Mesenchymal stem cell (in vitro differentiated cells and primary cell): ENCODE measurements around the gene HIPK2.

ENCODE experiments used
- DNase-seq: peaks from one replicate; pipeline ENCODE4 v3.0.0-alpha.2; 2013
- H2AFZ ChIP-seq: one replicate; pipeline ENCODE4 v1.6.1; 2013; ENCODE audit warnings: low read depth, mild to moderate bottlenecking, control low read depth, inconsistent platforms, low read length, moderate library complexity
- H2AK5ac ChIP-seq: 2 replicates; pipeline ENCODE4 v1.6.1; 2013; ENCODE audit warnings: low read length, moderate library complexity, mild to moderate bottlenecking, inconsistent platforms; ENCODE audit not compliant: severe bottlenecking
- H2BK120ac ChIP-seq: one replicate; pipeline ENCODE4 v1.6.1; 2013; ENCODE audit warnings: low read depth, mild to moderate bottlenecking, inconsistent platforms, low read length, moderate library complexity
- H2BK12ac ChIP-seq, 2 experiments: one replicate each; pipeline ENCODE4 v1.6.1; 2013; ENCODE audit warnings: inconsistent platforms in 2 of 2, low read length in 2 of 2, mild to moderate bottlenecking in 2 of 2, moderate library complexity in 2 of 2, control low read depth in 1 of 2
- H2BK15ac ChIP-seq: one replicate; pipeline ENCODE4 v1.6.1; 2013; ENCODE audit warnings: mild to moderate bottlenecking, low read depth, inconsistent platforms; ENCODE audit not compliant: poor library complexity, severe bottlenecking
- H2BK5ac ChIP-seq: 2 replicates; pipeline ENCODE4 v1.6.1; 2013; ENCODE audit warnings: low read depth, mild to moderate bottlenecking, low read length, control low read depth, inconsistent platforms; ENCODE audit not compliant: poor library complexity, severe bottlenecking
- H3K14ac ChIP-seq, 2 experiments: one replicate each; pipeline ENCODE4 v1.6.1; 2013; ENCODE audit warnings: inconsistent platforms in 2 of 2, low read length in 2 of 2, control low read depth in 1 of 2, mild to moderate bottlenecking in 1 of 2, moderate library complexity in 1 of 2
- H3K18ac ChIP-seq, 2 experiments: one replicate each; pipeline ENCODE4 v1.6.1; 2013; ENCODE audit warnings: inconsistent platforms in 2 of 2, low read length in 2 of 2, control low read depth in 1 of 2, low read depth in 1 of 2, mild to moderate bottlenecking in 1 of 2
- H3K23ac ChIP-seq, 2 experiments: one replicate each; pipeline ENCODE4 v1.6.1; 2013; ENCODE audit warnings: inconsistent platforms in 2 of 2, low read length in 2 of 2, mild to moderate bottlenecking in 2 of 2, moderate library complexity in 2 of 2, control low read depth in 1 of 2
- H3K27ac ChIP-seq: 2 replicates; pipeline ENCODE4 v1.5.1; 2013; ENCODE audit warnings: mild to moderate bottlenecking, moderate library complexity, low read length, control low read depth, inconsistent platforms; ENCODE audit not compliant: poor library complexity, severe bottlenecking
- H3K27me3 ChIP-seq, 2 experiments: 2 replicates each; pipeline versions ENCODE4 v1.6.1 to v1.7.0; 2013; ENCODE audit warnings: low read length in 2 of 2, mild to moderate bottlenecking in 2 of 2, moderate library complexity in 2 of 2, control low read depth in 1 of 2, inconsistent platforms in 1 of 2; ENCODE audit not compliant: control insufficient read depth in 1 of 2, insufficient read depth in 1 of 2
- H3K36me3 ChIP-seq, 2 experiments: 2 replicates each; pipeline versions ENCODE4 v1.6.1 to v1.7.0; 2013; ENCODE audit warnings: low read length in 2 of 2, control low read depth in 1 of 2, inconsistent platforms in 1 of 2, low read depth in 1 of 2, mild to moderate bottlenecking in 1 of 2; ENCODE audit not compliant: insufficient read depth in 2 of 2, control insufficient read depth in 1 of 2
- H3K4ac ChIP-seq, 2 experiments: one replicate each; pipeline ENCODE4 v1.6.1; 2013; ENCODE audit warnings: inconsistent platforms in 2 of 2, low read length in 2 of 2, mild to moderate bottlenecking in 2 of 2, moderate library complexity in 2 of 2, control low read depth in 1 of 2, low read depth in 1 of 2
- H3K4me1 ChIP-seq: 2 replicates; pipeline ENCODE4 v1.6.1; 2013; ENCODE audit warnings: low read depth, low read length, control low read depth; ENCODE audit not compliant: control insufficient read depth, insufficient read depth
- H3K4me2 ChIP-seq: 2 replicates; pipeline ENCODE4 v1.6.1; 2013; ENCODE audit warnings: low read length, mild to moderate bottlenecking, inconsistent platforms; ENCODE audit not compliant: poor library complexity, severe bottlenecking
- H3K4me3 ChIP-seq, 2 experiments: 2 replicates each; pipeline versions ENCODE4 v1.5.1 to v1.7.0; 2013; ENCODE audit warnings: low read length in 2 of 2, mild to moderate bottlenecking in 2 of 2, control low read depth in 1 of 2, low read depth in 1 of 2; ENCODE audit not compliant: insufficient read depth in 1 of 2
- H3K79me1 ChIP-seq: replicated peaks from 2 replicates; pipeline ENCODE4 v1.6.1; 2013; ENCODE audit warnings: mild to moderate bottlenecking, control low read depth, low read length, inconsistent platforms; ENCODE audit not compliant: poor library complexity, severe bottlenecking
- H3K9ac ChIP-seq: 2 replicates; pipeline ENCODE4 v1.7.0; 2013; ENCODE audit warnings: mild to moderate bottlenecking, low read length, moderate library complexity
- H3K9me3 ChIP-seq: 2 replicates; pipeline ENCODE4 v1.7.0; 2013; ENCODE audit warnings: mild to moderate bottlenecking, low read length; ENCODE audit not compliant: control insufficient read depth
- H4K8ac ChIP-seq: one replicate; pipeline ENCODE4 v1.6.1; 2013; ENCODE audit warnings: inconsistent platforms, mild to moderate bottlenecking, low read length, moderate library complexity
- H4K91ac ChIP-seq: one replicate; pipeline ENCODE4 v1.6.1; 2013; ENCODE audit warnings: mild to moderate bottlenecking, low read length, inconsistent platforms
- WGBS: methylation state at CpG from one replicate; pipeline ENCODE4 v1.1.7; 2013; ENCODE audit warnings: mixed read lengths; 5-methylcytosine and 5-hydroxymethylcytosine counted together

Gene HIPK2

DNA sequence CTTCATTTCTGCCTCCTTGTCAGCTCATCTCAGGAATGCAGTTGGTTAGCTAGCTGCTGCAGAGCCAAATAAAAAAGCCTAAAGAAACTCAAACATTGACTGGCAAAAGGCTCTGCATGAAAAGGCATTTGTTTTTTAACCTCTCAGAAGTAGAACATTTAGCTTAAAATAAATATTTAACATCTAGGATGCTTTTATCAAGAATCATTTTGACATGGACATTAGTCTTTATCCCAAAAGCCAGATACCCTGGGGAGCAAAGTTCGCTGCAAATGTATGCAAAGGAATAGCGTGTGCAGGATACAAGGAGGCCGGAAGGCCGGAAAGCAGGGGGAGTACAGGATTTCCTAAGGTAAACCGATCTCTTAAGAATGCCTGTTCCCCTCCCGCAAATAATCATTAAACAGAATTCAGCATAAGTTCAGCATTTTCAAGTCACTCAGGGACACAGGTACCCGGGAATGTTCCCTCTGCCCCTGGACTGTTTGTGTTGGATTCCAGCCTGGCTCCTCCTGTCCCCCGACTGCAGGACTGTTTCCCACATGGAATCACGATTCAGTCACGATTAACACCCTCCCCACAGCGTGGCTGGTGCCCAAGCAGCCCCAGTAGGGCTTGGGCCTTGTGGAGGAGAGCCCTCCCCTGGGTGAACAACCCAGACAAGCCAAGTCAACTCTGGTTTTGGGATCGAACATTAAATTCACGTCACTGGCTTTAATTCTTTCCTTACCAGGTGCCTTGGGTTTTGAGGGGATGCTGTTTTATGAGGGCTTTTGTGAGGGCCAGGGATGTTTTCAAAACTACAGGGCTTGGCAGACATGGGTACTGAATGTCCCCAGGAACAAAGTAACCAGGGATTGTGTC lies 97.8 kb downstream of the HIPK2 start:
- Histone ChIP-seq H3K4me3 (no peak overlapping the region), H2AK5ac (peak overlapping the region; percentile 99), H2AFZ (no peak overlapping the region), H2BK120ac (peak overlapping the region; percentile 74), H2BK15ac (no peak overlapping the region), H3K9me3 (no peaks in the 10 kb centered on the region), H3K9ac (peak overlapping the region; percentile 74), H4K8ac (peak overlapping the region; percentile 89), H3K14ac (peak overlapping the region in 1 of 2 experiments; percentile 92), H3K18ac (peak overlapping the region; percentile 95 to 98), H3K23ac (peak overlapping the region in 1 of 2 experiments; percentile 81), H3K27me3 (no peaks in the 10 kb centered on the region), H2BK5ac (peak overlapping the region; percentile 39), H3K79me1 (peaks cover 6% of the 10 kb centered on the region), H3K4ac (peak overlapping the region; percentile 92 to 94), H4K91ac (peak overlapping the region; percentile 99), H3K36me3 (peaks cover 2 to 4% of the 10 kb centered on the region in 2 experiments), H3K27ac (peak overlapping the region; percentile 98), H3K4me1 (peaks cover 36% of the 10 kb centered on the region), H3K4me2 (no peak overlapping the region), H2BK12ac (peak overlapping the region; percentile 91 to 96)
- 19% methylated on average over 13 of the region's 13 CpGs for WGBS
- DNase-seq, result peak; percentile 97

DNA sequence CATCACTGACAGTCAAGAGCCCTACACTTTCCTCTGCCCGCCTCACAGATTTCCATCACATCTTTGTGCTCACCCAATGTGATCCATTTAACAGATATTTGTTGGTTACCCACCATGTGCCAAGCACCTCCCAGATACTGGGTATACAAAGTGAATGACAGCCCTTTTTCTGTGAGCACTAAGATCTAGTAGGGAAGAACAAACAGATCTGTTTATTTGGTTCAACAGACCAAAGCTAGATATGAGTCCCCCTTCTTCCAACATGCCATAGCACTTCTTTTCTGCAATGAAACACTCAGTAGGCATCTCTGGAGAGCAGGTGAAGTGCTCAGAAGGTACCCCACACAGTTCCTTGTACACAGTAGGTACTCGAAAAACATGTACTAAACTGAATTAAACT lies 101.4 kb downstream of the HIPK2 start:
- Histone ChIP-seq H3K27me3 (no peaks in the 10 kb centered on the region), H3K23ac (no peak overlapping the region), H3K27ac (no peak overlapping the region), H2BK5ac (no peak overlapping the region), H3K14ac (no peak overlapping the region), H4K8ac (peak overlapping the region; percentile 5), H3K4ac (no peak overlapping the region), H3K4me3 (no peak overlapping the region), H2AFZ (no peak overlapping the region), H3K9me3 (no peaks in the 10 kb centered on the region), H2BK120ac (no peak overlapping the region), H3K4me2 (no peak overlapping the region), H4K91ac (no peak overlapping the region), H3K36me3 (peaks cover 3 to 12% of the 10 kb centered on the region in 2 experiments), H3K79me1 (peaks cover 7% of the 10 kb centered on the region), H3K9ac (no peak overlapping the region), H2AK5ac (peak overlapping the region; percentile 28), H3K4me1 (peaks cover 32% of the 10 kb centered on the region), H3K18ac (no peak overlapping the region), H2BK12ac (no peak overlapping the region), H2BK15ac (no peak overlapping the region)
- no peak for DNase-seq
- WGBS, result 75% methylated on average over 1 of the region's 2 CpGs

GRCh38 chr7:139675127-139676125 lies 102.4 kb downstream of the HIPK2 start:
- WGBS, result 89% methylated on average over 12 of the region's 12 CpGs

More at GRCh38 chr7:139675127-139676125, 102.4 kb downstream of the HIPK2 start:
- H3K9me3 ChIP-seq, result no peaks in the 10 kb centered on the region
- no peak overlapping the region for H3K23ac ChIP-seq
- H3K27ac ChIP-seq, result peak overlapping the region; percentile 63
- peak overlapping the region; percentile 14 for H4K8ac ChIP-seq
- no peak for DNase-seq
- H4K91ac ChIP-seq, result no peak overlapping the region
- H3K36me3 ChIP-seq, result peaks cover 3 to 12% of the 10 kb centered on the region in 2 experiments
- peak overlapping the region; percentile 27 for H2AK5ac ChIP-seq
- H3K4ac ChIP-seq, result no peak overlapping the region
- H3K4me3 ChIP-seq, result no peak overlapping the region
- H2AFZ ChIP-seq, result no peak overlapping the region
- no peak overlapping the region for H2BK120ac ChIP-seq
- H3K79me1 ChIP-seq, result peaks cover 7% of the 10 kb centered on the region
- H3K4me1 ChIP-seq, result peaks cover 25% of the 10 kb centered on the region
- peak overlapping the region in 1 of 2 experiments; percentile 51 for H3K18ac ChIP-seq
- no peak overlapping the region for H2BK15ac ChIP-seq
- H3K4me2 ChIP-seq, result no peak overlapping the region
- peak overlapping the region; percentile 4 to 12 for H2BK12ac ChIP-seq
- H3K14ac ChIP-seq, result no peak overlapping the region
- H3K27me3 ChIP-seq, result no peaks in the 10 kb centered on the region
- no peak overlapping the region for H3K9ac ChIP-seq
- no peak overlapping the region for H2BK5ac ChIP-seq
